Measurements from ENCODE around the gene TMEM183A.

DNA sequence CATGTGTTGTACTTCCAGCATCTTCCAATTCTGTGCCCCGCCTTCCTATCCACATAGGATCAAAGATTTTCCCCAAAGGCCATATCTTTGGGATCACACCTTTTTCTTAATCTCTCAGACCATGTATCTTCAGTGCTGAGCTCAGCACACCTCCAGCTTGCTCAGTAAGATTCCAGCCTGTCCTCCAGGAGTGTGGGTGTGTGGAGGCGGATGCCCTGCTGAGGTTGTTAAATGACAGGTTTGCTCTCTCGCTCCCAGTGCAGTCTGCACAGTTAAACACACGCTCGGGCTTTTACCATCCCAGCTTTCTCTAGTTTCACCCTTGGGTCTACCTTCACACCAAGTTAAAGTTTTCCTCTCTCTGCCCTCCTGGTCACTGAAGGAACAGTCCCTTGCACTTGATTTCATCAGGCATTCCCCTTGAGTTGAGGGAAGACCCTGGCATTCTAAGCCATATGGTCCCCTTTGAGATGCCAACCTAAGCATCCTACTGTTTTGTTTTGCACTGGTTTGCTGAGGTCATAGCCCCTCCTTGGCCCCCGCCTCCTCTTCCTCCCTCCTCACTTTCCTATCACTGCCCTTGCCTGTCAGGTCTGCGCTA, 64.9 kb downstream of the TMEM183A start:
- no peak for TF ChIP-seq CTCF (IDR thresholded peaks at IDR 0.05)
- TF ChIP-seq POLR2A (IDR thresholded peaks at IDR 0.05), result no peak
